ENCODE data around the gene SNX21. TPM values are rescaled to one million over a fixed set of nuclear protein-coding genes. Genes with fewer than 3 reads are reported as not detected.
"Not testable (repeated sequence)": the region's sequence is repeated elsewhere in the genome, so short reads cannot be mapped to it uniquely, and the experiment has no call there.

The SNX21 gene
- total and polyA plus RNA-seq, 7 donors, result 8.7 to 63.9 (median 24.9) TPM

DNA sequence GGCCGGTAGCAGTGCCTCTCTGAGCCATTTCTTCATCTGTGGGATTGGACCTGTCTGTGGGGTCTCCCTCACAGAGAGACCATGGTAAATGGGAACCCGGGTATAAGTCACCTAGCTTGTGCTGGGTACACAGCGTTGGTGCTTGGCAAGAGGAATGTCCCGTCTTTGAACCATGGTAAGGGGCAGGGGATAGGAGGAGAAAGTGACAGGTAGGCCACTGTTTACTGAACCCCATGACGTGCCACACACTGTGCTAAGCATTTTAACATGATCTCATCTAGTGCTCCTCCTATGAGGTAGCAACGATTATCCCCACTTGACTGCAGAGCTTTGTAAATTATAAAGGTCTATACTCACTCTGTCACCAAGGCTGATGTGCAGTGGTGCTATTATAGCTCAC is 5.9 kb upstream of the SNX21 start:
- no peaks in the 10 kb centered on the region for H3K9me3 ChIP-seq
- ATAC-seq (peak in 1 of 4 donors; percentile 3), DNase-seq (no peak)
- 43 to 65% (median 49%) methylated on average over 6 of the region's 6 CpGs for WGBS, 3 donors
- intact Hi-C loops (cut with DNase I), result no loop called here
- H3K36me3 ChIP-seq (ENCODE audit: insufficient read depth in 1 of 2, low read depth in 1 of 2), result peaks cover 0 to 35% of the 10 kb centered on the region in 2 donors
- peak overlapping the region; percentile 81 for H3K4me3 ChIP-seq
- TF ChIP-seq, protein P1, sequence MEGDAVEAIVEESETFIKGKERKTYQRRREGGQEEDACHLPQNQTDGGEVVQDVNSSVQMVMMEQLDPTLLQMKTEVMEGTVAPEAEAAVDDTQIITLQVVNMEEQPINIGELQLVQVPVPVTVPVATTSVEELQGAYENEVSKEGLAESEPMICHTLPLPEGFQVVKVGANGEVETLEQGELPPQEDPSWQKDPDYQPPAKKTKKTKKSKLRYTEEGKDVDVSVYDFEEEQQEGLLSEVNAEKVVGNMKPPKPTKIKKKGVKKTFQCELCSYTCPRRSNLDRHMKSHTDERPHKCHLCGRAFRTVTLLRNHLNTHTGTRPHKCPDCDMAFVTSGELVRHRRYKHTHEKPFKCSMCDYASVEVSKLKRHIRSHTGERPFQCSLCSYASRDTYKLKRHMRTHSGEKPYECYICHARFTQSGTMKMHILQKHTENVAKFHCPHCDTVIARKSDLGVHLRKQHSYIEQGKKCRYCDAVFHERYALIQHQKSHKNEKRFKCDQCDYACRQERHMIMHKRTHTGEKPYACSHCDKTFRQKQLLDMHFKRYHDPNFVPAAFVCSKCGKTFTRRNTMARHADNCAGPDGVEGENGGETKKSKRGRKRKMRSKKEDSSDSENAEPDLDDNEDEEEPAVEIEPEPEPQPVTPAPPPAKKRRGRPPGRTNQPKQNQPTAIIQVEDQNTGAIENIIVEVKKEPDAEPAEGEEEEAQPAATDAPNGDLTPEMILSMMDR (IDR thresholded peaks at IDR 0.05), result no peak
- peaks cover 51% of the 10 kb centered on the region for H3K4me1 ChIP-seq
- H3K27ac ChIP-seq, result peak overlapping the region; percentile 98
- H3K27me3 ChIP-seq (ENCODE audit: insufficient read depth in 3 of 3, low read length in 2 of 3), result no peaks in the 10 kb centered on the region

DNA sequence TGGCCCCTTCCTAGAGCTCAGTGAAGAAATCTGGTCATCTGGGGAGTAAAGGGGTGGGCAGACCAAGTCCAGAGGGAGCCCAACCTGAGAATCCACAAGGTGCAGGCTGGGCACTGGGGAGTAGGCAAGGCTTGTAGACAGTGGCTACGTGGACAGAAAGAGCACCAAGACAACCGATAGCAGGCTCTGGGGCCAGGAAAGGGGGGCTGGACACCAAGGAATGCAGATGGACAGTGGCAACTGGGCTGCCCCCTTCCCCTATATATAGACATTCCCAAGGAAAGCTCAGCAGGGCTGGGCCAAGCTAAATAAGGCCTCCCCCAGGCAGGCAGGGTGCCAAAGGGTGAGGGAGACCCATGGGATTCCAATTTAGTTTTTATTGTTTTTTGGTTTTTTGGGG is 5.0 kb upstream of the SNX21 start:
- intact Hi-C loops (cut with DNase I), result no loop called here
- Histone ChIP-seq H3K27ac (peak overlapping the region; percentile 98), H3K9me3 (no peaks in the 10 kb centered on the region), H3K36me3 (ENCODE audit: insufficient read depth in 1 of 2, low read depth in 1 of 2) (peaks cover 0 to 26% of the 10 kb centered on the region in 2 donors), H3K27me3 (ENCODE audit: insufficient read depth in 3 of 3, low read length in 2 of 3) (no peaks in the 10 kb centered on the region), H3K4me1 (peaks cover 49% of the 10 kb centered on the region), H3K4me3 (peak overlapping the region; percentile 81)
- ATAC-seq (peak; percentile 64 to 74 (median 67)), DNase-seq (peak; percentile 72 to 89)
- TF ChIP-seq, protein P1 (IDR thresholded peaks at IDR 0.05), result no peak
- WGBS, 3 donors, result 11 to 20% (median 14%) methylated on average over 2 of the region's 2 CpGs

DNA sequence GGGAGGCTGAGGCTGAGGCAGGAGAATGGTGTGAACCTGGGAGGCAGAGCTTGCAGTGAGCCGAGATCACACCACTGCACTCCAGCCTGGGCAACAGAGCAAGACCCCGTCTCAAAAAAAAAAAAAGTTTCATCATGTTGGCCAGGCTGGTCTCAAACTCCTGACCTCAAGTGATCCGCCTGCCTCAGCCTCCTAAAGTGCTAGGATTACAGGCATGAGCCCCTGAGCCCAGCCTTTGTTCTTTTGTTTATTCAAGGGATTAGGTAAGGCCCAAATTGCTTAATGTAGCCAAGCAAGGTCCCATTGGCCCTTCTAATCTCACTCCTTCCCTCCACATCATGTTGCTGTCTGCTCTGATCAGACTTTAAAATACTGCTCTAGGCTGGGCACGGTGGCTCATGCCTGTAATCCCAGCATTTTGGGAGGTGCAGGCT is 3.9 kb upstream of the SNX21 start:
- H3K27me3 ChIP-seq (ENCODE audit: insufficient read depth in 3 of 3, low read length in 2 of 3); H3K4me3 ChIP-seq; H3K9me3 ChIP-seq; DNase-seq; ATAC-seq; intact Hi-C loops (cut with DNase I): not testable (repeated sequence)
- WGBS, 3 donors, result 62 to 80% (median 70%) methylated on average over 3 to 4 of the region's 4 CpGs
- Histone ChIP-seq H3K4me1 (peaks cover 49% of the 10 kb centered on the region), H3K36me3 (ENCODE audit: insufficient read depth in 1 of 2, low read depth in 1 of 2) (peaks cover 0 to 15% of the 10 kb centered on the region in 2 donors), H3K27ac (peak overlapping the region; percentile 98)

DNA sequence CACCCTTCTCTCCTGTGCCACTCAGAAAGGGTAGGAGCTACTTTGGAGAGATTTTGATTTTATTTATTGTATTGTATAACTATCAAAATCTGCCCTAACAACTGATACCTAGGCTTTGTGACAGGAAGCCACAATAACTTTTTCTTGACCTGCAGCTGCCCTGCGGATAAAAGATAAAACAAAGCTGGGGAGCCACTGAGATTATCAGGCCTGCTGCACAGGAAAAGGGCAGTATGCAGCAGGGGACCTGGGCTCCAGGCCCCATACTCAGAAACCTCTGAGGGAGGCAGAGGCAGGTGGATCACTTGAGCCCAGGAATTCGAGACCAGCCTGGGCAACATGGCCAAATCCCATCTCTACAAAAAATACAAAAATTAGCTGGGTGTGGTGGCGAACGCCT is 980 bp upstream of the SNX21 start:
- H3K36me3 ChIP-seq (ENCODE audit: insufficient read depth in 1 of 2, low read depth in 1 of 2), result peaks cover 0 to 8% of the 10 kb centered on the region in 2 donors
- intact Hi-C loops (cut with DNase I), result no loop called here

DNA sequence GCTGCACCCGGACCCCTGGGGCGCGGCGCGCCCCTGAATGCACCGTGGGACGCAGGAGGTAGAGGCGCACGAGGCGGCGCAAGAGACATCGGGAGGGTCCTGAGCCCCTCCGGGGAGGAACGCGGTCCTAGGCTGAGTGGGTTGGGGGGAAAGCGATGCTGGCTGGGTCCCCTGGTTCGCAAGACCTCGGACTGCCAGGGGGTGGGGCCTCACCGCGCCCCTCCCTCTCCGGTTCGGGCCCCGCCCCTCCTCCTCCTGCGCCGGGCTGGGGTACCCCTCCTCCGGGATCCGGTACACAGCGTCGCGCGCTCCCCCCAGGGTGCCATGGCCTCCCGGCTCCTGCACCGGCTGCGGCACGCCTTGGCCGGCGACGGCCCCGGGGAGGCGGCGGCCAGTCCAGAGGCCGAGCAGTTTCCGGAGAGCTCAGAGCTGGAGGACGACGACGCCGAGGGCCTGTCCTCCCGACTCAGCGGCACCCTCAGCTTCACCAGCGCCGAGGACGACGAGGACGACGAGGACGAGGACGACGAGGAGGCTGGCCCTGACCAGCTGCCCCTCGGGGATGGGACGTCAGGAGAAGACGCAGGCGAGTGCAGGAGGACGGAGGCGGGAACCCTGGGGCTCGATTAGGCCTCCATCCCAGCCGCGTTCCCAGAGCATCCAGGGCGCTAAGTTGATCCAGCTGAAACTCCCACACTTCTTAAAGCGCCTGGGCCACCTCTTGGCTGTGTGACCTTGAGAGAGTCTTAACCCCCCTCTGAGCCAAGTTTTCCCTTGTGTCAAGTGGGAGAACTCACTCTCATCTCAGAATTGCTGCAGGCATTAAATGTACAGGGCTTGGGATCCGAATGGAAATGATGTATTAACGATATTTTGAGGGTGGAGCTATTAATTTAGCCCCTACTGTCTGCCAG is 541 bp downstream of the SNX21 start:
- H3K4me3 ChIP-seq, result peak overlapping the region; percentile 68
- DNase-seq (peak; percentile 75 to 85), ATAC-seq (peak; percentile 72 to 77 (median 76))
- H3K4me1 ChIP-seq, result peaks cover 50% of the 10 kb centered on the region
- peak overlapping the region; percentile 98 for H3K27ac ChIP-seq
- TF ChIP-seq, protein P1 (IDR thresholded peaks at IDR 0.05), result no peak
- 1 to 2% (median 1%) methylated on average over 51 to 71 of the region's 71 CpGs for whole genome bisulfite sequencing, 3 donors
- intact Hi-C loops (cut with DNase I), result no loop called here
- H3K9me3 ChIP-seq, result no peaks in the 10 kb centered on the region
- peaks cover 0 to 23% of the 10 kb centered on the region in 2 donors for H3K36me3 ChIP-seq (ENCODE audit: insufficient read depth in 1 of 2, low read depth in 1 of 2)
- no peaks in the 10 kb centered on the region for H3K27me3 ChIP-seq (ENCODE audit: insufficient read depth in 3 of 3, low read length in 2 of 3)

More for the DNA sequence above, 980 bp upstream of the SNX21 start:
- peak overlapping the region; percentile 68 for H3K4me3 ChIP-seq
- H3K4me1 ChIP-seq, result peaks cover 63% of the 10 kb centered on the region
- peak overlapping the region; percentile 98 for H3K27ac ChIP-seq
- WGBS, 3 donors, result 80 to 84% (median 80%) methylated on average over 4 of the region's 4 CpGs
- no peaks in the 10 kb centered on the region for H3K9me3 ChIP-seq
- ATAC-seq (no peak), DNase-seq (peak in 1 of 2 donors; percentile 34)
- no peaks in the 10 kb centered on the region for H3K27me3 ChIP-seq (ENCODE audit: insufficient read depth in 3 of 3, low read length in 2 of 3)
- TF ChIP-seq, protein P1 (IDR thresholded peaks at IDR 0.05), result no peak
